Lung (tissue), 12 donors: ENCODE data around the gene GGT5. TPM values are rescaled to one million over a fixed set of nuclear protein-coding genes. Genes with fewer than 3 reads are reported as not detected.
"Not testable (repeated sequence)": the region's sequence is repeated elsewhere in the genome, so short reads cannot be mapped to it uniquely, and the experiment has no call there.

Source experiments
- ATAC-seq: fragments of 200-7000 bp; cut with Tn5 transposase; one replicate; pipeline ENCODE4 v1.9.1; 2020; ENCODE audit warnings: moderate number of reproducible peaks; ENCODE audit not compliant: insufficient read depth, low FRiP score
- DNase-seq, 3 donors: peaks; one replicate each; pipeline ENCODE4 v3.0.0-alpha.2; 2013 to 2017
- H3K27ac ChIP-seq, 2 donors: one replicate each; pipeline ENCODE4 v1.5.1; 2013; ENCODE audit warnings: mild to moderate bottlenecking in 2 of 2, moderate library complexity in 2 of 2, control low read depth in 1 of 2, inconsistent platforms in 1 of 2, low read depth in 1 of 2, low read length in 1 of 2
- H3K27me3 ChIP-seq, 3 donors: one replicate each; pipeline ENCODE4 v1.5.1; 2013; ENCODE audit warnings: low read length in 2 of 3; ENCODE audit not compliant: control insufficient read depth in 3 of 3, insufficient read depth in 3 of 3
- H3K36me3 ChIP-seq, 4 donors: one replicate each; pipeline ENCODE4 v1.5.1; 2013; ENCODE audit warnings: low read length in 4 of 4, mild to moderate bottlenecking in 1 of 4, moderate library complexity in 1 of 4; ENCODE audit not compliant: control insufficient read depth in 4 of 4, insufficient read depth in 4 of 4
- H3K4me1 ChIP-seq, 5 donors: one replicate each; pipeline ENCODE4 v1.5.1; 2013; ENCODE audit warnings: low read length in 5 of 5, mild to moderate bottlenecking in 2 of 5, moderate library complexity in 1 of 5; ENCODE audit not compliant: control insufficient read depth in 5 of 5, insufficient read depth in 5 of 5
- H3K4me3 ChIP-seq: one replicate; pipeline ENCODE4 v1.5.1; 2013; ENCODE audit warnings: mild to moderate bottlenecking, control low read depth, moderate library complexity
- H3K9ac ChIP-seq, 2 donors: one replicate each; pipeline ENCODE4 v1.5.1; 2013; ENCODE audit warnings: low read length in 2 of 2, control low read depth in 1 of 2; ENCODE audit not compliant: insufficient read depth in 1 of 2
- H3K9me3 ChIP-seq, 4 donors: one replicate each; pipeline ENCODE4 v1.5.1; 2013; ENCODE audit warnings: low read length in 3 of 4, mild to moderate bottlenecking in 1 of 4, moderate library complexity in 1 of 4; ENCODE audit not compliant: control insufficient read depth in 4 of 4, insufficient read depth in 3 of 4
- WGBS, 2 donors: extraction: QIAGEN DNeasy Blood & Tissue Kit; methylation state at CpG; one replicate each; pipeline ENCODE4 v1.1.7; 2013; 5-methylcytosine and 5-hydroxymethylcytosine counted together
- polyA plus RNA-seq, 2 donors: library from polyadenylated mRNA; stranded (reverse); fragments of 200-250 nt; gene quantifications; one replicate each; pipeline ENCODE4 v1.2.1, GENCODE V29; 2013
- total RNA-seq, 2 donors: library from RNA; depleted of rRNA in 1 of 2; stranded (reverse); fragments of >200 nt in 1 of 2; gene quantifications; one replicate each; pipeline ENCODE4 v1.2.1, GENCODE V29; 2014 to 2021
- TF ChIP-seq, protein P1 (sequence below): IDR thresholded peaks from 2 replicates; pipeline ENCODE4 v1.5.1; 2012; ENCODE audit warnings: mild to moderate bottlenecking; ENCODE audit errors: control extremely low read depth, extremely low read depth
- donor health status: control.
- donor health status: control.
- donor health status: Bipolar disorder and iron deficiency.
- donor health status: healthy.
- donor health status: DM: yes; HTN: yes; CAD: no.

GGT5 gene
- total and polyA plus RNA-seq, 4 donors = 9.8 to 92.0 (median 54.7) TPM

GRCh38 chr22:24216541-24217209 lies 28.2 kb downstream of the GGT5 start:
- 93 to 94% methylated on average over 12 of the region's 12 CpGs for WGBS, 2 donors
- Histone ChIP-seq H3K27ac (no peak overlapping the region), H3K27me3 (no peaks in the 10 kb centered on the region), H3K9me3 (no peaks in the 10 kb centered on the region), H3K4me1 (no peaks in the 10 kb centered on the region), H3K9ac (no peak overlapping the region), H3K4me3 (no peak overlapping the region), H3K36me3 (peaks cover 0 to 4% (median 0%) of the 10 kb centered on the region in 4 donors)
- ATAC-seq = no peak
- DNase-seq = no peak
- TF ChIP-seq, protein P1, sequence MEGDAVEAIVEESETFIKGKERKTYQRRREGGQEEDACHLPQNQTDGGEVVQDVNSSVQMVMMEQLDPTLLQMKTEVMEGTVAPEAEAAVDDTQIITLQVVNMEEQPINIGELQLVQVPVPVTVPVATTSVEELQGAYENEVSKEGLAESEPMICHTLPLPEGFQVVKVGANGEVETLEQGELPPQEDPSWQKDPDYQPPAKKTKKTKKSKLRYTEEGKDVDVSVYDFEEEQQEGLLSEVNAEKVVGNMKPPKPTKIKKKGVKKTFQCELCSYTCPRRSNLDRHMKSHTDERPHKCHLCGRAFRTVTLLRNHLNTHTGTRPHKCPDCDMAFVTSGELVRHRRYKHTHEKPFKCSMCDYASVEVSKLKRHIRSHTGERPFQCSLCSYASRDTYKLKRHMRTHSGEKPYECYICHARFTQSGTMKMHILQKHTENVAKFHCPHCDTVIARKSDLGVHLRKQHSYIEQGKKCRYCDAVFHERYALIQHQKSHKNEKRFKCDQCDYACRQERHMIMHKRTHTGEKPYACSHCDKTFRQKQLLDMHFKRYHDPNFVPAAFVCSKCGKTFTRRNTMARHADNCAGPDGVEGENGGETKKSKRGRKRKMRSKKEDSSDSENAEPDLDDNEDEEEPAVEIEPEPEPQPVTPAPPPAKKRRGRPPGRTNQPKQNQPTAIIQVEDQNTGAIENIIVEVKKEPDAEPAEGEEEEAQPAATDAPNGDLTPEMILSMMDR = no peak

- TF ChIP-seq, protein P1 = no peak
- H3K27ac ChIP-seq = no peak overlapping the region
- ATAC-seq (no peak), DNase-seq (no peak)
- WGBS, 2 donors = 85 to 86% methylated on average over 12 of the region's 12 CpGs
- H3K27me3 ChIP-seq = no peaks in the 10 kb centered on the region
- H3K4me1 ChIP-seq = peaks cover 0 to 8% (median under 1%) of the 10 kb centered on the region in 5 donors
- peaks cover 0 to 3% (median 0%) of the 10 kb centered on the region in 4 donors for H3K36me3 ChIP-seq
- no peak overlapping the region for H3K4me3 ChIP-seq
- no peak overlapping the region for H3K9ac ChIP-seq
- no peaks in the 10 kb centered on the region for H3K9me3 ChIP-seq
Observed at GRCh38 chr22:24214467-24215285, 30.2 kb downstream of the GGT5 start.

DNA sequence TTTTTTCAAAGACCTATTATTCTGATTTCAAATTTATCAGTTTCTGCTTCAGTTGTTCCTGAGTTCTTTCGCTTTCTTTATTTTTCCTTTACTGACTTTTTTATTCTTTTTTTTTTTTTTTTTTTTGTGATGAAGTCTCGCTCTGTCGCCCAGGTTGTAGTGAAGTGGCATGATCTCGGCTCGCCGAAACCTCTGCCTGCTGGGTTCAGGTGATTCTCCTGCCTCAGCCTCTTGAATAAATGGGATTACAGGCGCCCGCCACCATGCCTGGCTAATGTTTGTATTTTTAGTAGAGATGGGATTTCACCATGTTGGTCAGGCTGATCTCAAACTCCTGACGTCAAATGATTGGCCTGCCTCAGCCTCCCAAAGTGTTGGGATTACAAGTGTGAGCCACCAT lies 31.8 kb downstream of the GGT5 start:
- H3K9ac ChIP-seq, H3K4me3 ChIP-seq, DNase-seq, H3K36me3 ChIP-seq, ATAC-seq, H3K9me3 ChIP-seq, H3K27me3 ChIP-seq, H3K27ac ChIP-seq: not testable (repeated sequence)
- WGBS, 2 donors = 95 to 97% methylated on average over 9 of the region's 9 CpGs
- peaks cover 0 to 19% (median 4%) of the 10 kb centered on the region in 5 donors for H3K4me1 ChIP-seq

- not testable (repeated sequence) for ATAC-seq, H3K9me3 ChIP-seq, DNase-seq
Observed at GRCh38 chr22:24211716-24212115, 33.2 kb downstream of the GGT5 start.

DNA sequence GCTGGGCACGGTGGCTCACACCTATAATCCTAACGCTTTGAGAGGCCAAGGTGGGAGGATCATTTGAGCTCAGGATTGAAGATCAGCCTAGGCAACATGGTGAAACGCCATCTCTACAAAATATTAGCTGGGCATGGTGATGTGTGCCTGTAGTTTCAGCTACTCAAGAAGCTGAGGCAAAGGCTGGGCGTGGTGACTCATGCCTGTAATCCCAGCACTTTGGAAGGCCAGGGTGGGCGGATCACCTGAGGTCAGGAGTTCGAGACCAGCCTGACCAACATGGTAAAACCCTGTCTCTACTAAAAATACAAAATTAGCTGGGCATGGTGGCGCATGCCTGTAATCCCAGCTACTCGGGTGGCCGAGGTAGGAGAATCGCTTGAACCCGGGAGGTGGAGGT lies 34.5 kb downstream of the GGT5 start:
- 92 to 95% methylated on average over 11 of the region's 11 CpGs for WGBS, 2 donors
- H3K4me1 ChIP-seq = peaks cover 3 to 33% (median 14%) of the 10 kb centered on the region in 5 donors
- ATAC-seq, H3K4me3 ChIP-seq, DNase-seq, H3K9me3 ChIP-seq, H3K9ac ChIP-seq, H3K36me3 ChIP-seq, H3K27me3 ChIP-seq: not testable (repeated sequence)
- peak overlapping the region in 1 of 2 donors; percentile 5 for H3K27ac ChIP-seq

More at GRCh38 chr22:24211716-24212115, 33.2 kb downstream of the GGT5 start:
- 84 to 93% methylated on average over 5 of the region's 6 CpGs for WGBS, 2 donors
- H3K27ac ChIP-seq, H3K36me3 ChIP-seq, H3K4me3 ChIP-seq, H3K9ac ChIP-seq, H3K27me3 ChIP-seq: not testable (repeated sequence)
- H3K4me1 ChIP-seq = peaks cover 3 to 33% (median 14%) of the 10 kb centered on the region in 5 donors
